Vagina (tissue), 2 donors: ENCODE data around the gene ACAD8. TPM values are rescaled to one million over a fixed set of nuclear protein-coding genes. Genes with fewer than 3 reads are reported as not detected.

Experiments used
- DNase-seq, 2 donors: peaks; one replicate each; pipeline ENCODE4 v3.0.0-alpha.2; 2017; ENCODE audit errors: extremely low spot score in 2 of 2
- H3K27ac ChIP-seq: fragments of 200-600 bp; sonication (generic); one replicate; pipeline ENCODE4 v1.5.1; 2019
- H3K27me3 ChIP-seq: fragments of 200-600 bp; sonication (generic); one replicate; pipeline ENCODE4 v1.5.1; 2019
- H3K36me3 ChIP-seq, 2 donors: fragments of 200-600 bp; sonication (generic); one replicate each; pipeline ENCODE4 v1.5.1; 2017 to 2019
- H3K4me1 ChIP-seq: fragments of 200-600 bp; sonication (generic); one replicate; pipeline ENCODE4 v1.5.1; 2019
- H3K4me3 ChIP-seq, 2 donors: fragments of 200-600 bp; sonication (generic); 1 replicate in 1 of 2; 2 replicates in 1 of 2; pipeline ENCODE4 v1.5.1; 2016 to 2019
- H3K9me3 ChIP-seq: fragments of 200-600 bp; sonication (generic); one replicate; pipeline ENCODE4 v1.5.1; 2019
- POLR2A ChIP-seq, 2 donors: fragments of 450-650 bp; IDR thresholded peaks; one replicate each; pipeline ENCODE4 v1.6.1; 2017; ENCODE audit warnings: antibody characterized with exemption in 2 of 2, mild to moderate bottlenecking in 2 of 2, moderate library complexity in 2 of 2
- POLR2AphosphoS5 ChIP-seq, 2 donors: sonication (generic); formaldehyde crosslinking; IDR thresholded peaks; one replicate each; pipeline ENCODE4 v1.9.0; 2017; ENCODE audit warnings: antibody characterized with exemption in 2 of 2, mild to moderate bottlenecking in 2 of 2, low read depth in 1 of 2; ENCODE audit not compliant: insufficient read depth in 1 of 2
- intact Hi-C: fragments of 100-400 bp; cut with DNase I; formaldehyde crosslinking; loops from one replicate; pipeline ENCODE4 v1.15.1; 2023
- total RNA-seq: library from RNA; depleted of rRNA; stranded (reverse); fragments of >200 nt; gene quantifications from one replicate; pipeline ENCODE4 v1.2.3, GENCODE V29; 2016
- TF ChIP-seq, protein P1 (sequence below), 3 experiments: fragments of 450-650 bp in 2 of 3; fragments of 200-600 bp in 1 of 3; sonication (generic) in 1 of 3; IDR thresholded peaks; one replicate each; pipeline ENCODE4 v1.5.1; 2017 to 2019; ENCODE audit warnings: antibody characterized with exemption in 3 of 3, mild to moderate bottlenecking in 2 of 3, moderate library complexity in 2 of 3

Gene ACAD8
- total RNA-seq, 1 donor from 2014 or later = 31.9 TPM

DNA sequence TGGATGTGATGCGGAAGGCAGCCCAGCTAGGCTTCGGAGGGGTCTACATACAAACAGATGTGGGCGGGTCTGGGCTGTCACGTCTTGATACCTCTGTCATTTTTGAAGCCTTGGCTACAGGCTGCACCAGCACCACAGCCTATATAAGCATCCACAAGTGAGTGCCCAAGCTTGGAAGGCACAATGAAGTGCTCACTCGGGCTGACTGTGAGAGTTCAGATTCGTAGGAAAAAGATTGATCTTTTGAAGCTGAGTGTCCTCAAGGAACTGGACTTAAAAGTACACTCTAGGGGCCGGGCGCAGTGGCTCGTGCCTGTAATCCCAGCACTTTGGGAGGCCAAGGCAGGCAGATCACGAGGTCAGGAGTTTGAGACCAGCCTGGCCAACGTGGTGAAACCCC lies 3.7 kb downstream of the ACAD8 start:
- intact Hi-C loops = no loop called here
- Histone ChIP-seq H3K27me3 (no peaks in the 10 kb centered on the region), H3K36me3 (peaks cover 0 to 28% of the 10 kb centered on the region in 2 donors), H3K4me3 (no peak overlapping the region), H3K4me1 (peaks cover 17% of the 10 kb centered on the region), H3K27ac (no peak overlapping the region), H3K9me3 (no peaks in the 10 kb centered on the region)
- no peak for DNase-seq
- TF ChIP-seq, protein P1, sequence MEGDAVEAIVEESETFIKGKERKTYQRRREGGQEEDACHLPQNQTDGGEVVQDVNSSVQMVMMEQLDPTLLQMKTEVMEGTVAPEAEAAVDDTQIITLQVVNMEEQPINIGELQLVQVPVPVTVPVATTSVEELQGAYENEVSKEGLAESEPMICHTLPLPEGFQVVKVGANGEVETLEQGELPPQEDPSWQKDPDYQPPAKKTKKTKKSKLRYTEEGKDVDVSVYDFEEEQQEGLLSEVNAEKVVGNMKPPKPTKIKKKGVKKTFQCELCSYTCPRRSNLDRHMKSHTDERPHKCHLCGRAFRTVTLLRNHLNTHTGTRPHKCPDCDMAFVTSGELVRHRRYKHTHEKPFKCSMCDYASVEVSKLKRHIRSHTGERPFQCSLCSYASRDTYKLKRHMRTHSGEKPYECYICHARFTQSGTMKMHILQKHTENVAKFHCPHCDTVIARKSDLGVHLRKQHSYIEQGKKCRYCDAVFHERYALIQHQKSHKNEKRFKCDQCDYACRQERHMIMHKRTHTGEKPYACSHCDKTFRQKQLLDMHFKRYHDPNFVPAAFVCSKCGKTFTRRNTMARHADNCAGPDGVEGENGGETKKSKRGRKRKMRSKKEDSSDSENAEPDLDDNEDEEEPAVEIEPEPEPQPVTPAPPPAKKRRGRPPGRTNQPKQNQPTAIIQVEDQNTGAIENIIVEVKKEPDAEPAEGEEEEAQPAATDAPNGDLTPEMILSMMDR (IDR thresholded peaks at IDR 0.05) = no peak
- TF ChIP-seq POLR2A (IDR thresholded peaks at IDR 0.05) = no peak
- no peak for TF ChIP-seq POLR2AphosphoS5 (IDR thresholded peaks at IDR 0.05; ENCODE audit: insufficient read depth in 1 of 2, low read depth in 1 of 2)

DNA sequence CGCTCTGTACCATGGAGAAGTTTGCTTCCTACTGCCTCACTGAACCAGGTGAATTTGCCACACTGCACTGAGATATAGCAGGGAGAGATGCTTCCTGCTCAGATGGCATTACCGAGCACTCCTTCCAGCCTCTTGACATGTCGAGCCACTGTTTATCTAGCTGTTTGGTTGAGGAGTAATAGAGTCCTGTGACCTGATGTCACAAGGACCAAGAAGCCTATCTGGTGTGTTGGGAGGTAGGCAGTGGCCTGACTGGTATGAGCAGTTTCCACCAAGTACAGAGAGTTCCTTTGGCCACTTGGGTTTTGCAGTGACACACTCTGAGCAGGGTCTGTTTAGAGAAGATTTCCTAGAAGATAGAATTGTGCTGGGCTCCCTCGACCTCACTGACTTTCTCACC lies 5.2 kb downstream of the ACAD8 start:
- H3K27ac ChIP-seq = no peak overlapping the region
- no peaks in the 10 kb centered on the region for H3K9me3 ChIP-seq
- TF ChIP-seq, protein P1 (IDR thresholded peaks at IDR 0.05) = no peak
- TF ChIP-seq POLR2AphosphoS5 (IDR thresholded peaks at IDR 0.05; ENCODE audit: insufficient read depth in 1 of 2, low read depth in 1 of 2) (no peak), POLR2A (IDR thresholded peaks at IDR 0.05) (no peak)
- no peak for DNase-seq
- peaks cover 9% of the 10 kb centered on the region for H3K4me1 ChIP-seq
- intact Hi-C loops = no loop called here
- no peaks in the 10 kb centered on the region for H3K27me3 ChIP-seq
- H3K36me3 ChIP-seq = peaks cover 0 to 43% of the 10 kb centered on the region in 2 donors
- H3K4me3 ChIP-seq = no peak overlapping the region

DNA sequence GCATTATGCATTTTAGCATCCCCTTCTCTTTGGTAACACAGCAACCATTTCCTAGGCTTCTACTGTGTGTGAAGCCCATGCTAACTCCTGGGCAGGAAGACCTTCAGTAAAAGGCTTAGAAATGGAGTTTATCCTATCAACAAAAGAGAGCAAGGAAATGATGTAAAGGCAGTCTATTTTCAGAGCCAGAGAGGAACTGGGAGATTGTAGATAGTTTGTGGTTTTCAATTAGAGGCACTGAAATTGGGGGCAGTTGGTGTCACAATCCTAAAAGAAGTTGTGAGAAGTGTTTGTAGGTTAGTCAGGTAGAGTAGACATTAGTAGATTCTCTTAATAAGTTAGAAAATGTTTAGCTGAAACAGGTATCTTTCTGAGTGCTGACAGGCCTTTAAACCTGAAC lies 7.1 kb downstream of the ACAD8 start:
- H3K9me3 ChIP-seq = no peaks in the 10 kb centered on the region
- no peaks in the 10 kb centered on the region for H3K27me3 ChIP-seq
- TF ChIP-seq, protein P1 (IDR thresholded peaks at IDR 0.05) = no peak
- no peak for TF ChIP-seq POLR2AphosphoS5 (IDR thresholded peaks at IDR 0.05; ENCODE audit: insufficient read depth in 1 of 2, low read depth in 1 of 2)
- TF ChIP-seq POLR2A (IDR thresholded peaks at IDR 0.05) = no peak
- no peak overlapping the region for H3K4me3 ChIP-seq
- H3K4me1 ChIP-seq = no peaks in the 10 kb centered on the region
- no peak overlapping the region for H3K27ac ChIP-seq
- H3K36me3 ChIP-seq = peaks cover 0 to 43% of the 10 kb centered on the region in 2 donors
- DNase-seq = no peak
- intact Hi-C loops = no loop called here

DNA sequence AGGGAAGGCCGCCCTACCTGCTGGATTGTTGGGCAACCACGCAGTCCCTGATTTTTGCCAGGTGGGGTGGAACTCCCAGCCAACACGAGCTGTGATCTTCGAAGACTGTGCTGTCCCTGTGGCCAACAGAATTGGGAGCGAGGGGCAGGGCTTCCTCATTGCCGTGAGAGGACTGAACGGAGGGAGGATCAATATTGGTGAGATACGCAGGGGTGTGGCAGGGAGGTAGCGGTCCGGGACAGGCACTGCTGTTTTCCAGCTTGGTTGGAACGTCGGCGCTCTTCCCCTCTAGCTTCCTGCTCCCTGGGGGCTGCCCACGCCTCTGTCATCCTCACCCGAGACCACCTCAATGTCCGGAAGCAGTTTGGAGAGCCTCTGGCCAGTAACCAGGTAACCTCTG lies 7.6 kb downstream of the ACAD8 start:
- peaks cover 0 to 43% of the 10 kb centered on the region in 2 donors for H3K36me3 ChIP-seq
- H3K27me3 ChIP-seq = no peaks in the 10 kb centered on the region
- H3K9me3 ChIP-seq = no peaks in the 10 kb centered on the region
- intact Hi-C loops = no loop called here
- no peak for TF ChIP-seq POLR2A (IDR thresholded peaks at IDR 0.05)
- TF ChIP-seq, protein P1 (IDR thresholded peaks at IDR 0.05) = no peak
- TF ChIP-seq POLR2AphosphoS5 (IDR thresholded peaks at IDR 0.05; ENCODE audit: insufficient read depth in 1 of 2, low read depth in 1 of 2) = no peak
- no peak for DNase-seq
- H3K27ac ChIP-seq = no peak overlapping the region
- no peak overlapping the region for H3K4me3 ChIP-seq
- H3K4me1 ChIP-seq = no peaks in the 10 kb centered on the region

DNA sequence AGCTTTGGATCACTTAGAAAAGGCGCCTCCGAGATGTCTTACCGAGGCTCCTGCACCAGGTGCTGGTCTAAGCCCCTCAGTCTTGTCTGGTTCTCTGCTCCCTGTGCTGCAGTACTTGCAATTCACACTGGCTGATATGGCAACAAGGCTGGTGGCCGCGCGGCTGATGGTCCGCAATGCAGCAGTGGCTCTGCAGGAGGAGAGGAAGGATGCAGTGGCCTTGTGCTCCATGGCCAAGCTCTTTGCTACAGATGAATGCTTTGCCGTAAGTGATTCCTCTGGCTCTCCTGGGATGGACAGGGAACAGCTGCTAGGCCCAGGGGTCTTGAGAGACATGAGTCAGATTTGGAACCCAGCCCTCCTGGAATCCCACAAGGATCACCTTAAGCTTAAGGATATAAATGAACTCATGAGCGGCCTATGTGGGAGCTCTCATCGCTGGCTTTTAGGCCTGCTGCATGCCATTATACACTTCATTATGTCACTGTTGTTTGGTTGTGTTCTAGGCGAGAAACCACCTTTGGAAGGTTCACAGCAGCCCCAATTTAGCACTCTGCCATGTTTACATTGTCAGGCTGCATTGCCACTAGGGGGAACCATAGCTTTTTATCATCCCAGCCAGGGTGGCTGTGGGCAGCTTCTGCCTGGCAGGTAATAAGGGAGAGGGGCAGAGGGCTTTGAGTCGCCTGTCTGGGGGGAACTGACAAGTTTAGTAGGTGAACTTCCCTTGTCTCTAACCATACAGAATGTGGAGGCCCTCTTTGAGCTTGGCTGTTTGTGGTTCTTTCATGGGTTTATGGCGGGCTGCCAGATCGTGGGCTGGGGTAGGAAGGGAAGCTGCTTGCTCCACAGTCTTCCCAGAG lies 8.5 kb downstream of the ACAD8 start:
- H3K9me3 ChIP-seq = no peaks in the 10 kb centered on the region
- H3K27me3 ChIP-seq = no peaks in the 10 kb centered on the region
- intact Hi-C loops = no loop called here
- no peaks in the 10 kb centered on the region for H3K4me1 ChIP-seq
- no peak overlapping the region for H3K4me3 ChIP-seq
- no peak for TF ChIP-seq POLR2A (IDR thresholded peaks at IDR 0.05)
- TF ChIP-seq, protein P1 (IDR thresholded peaks at IDR 0.05) = no peak
- no peak for TF ChIP-seq POLR2AphosphoS5 (IDR thresholded peaks at IDR 0.05; ENCODE audit: insufficient read depth in 1 of 2, low read depth in 1 of 2)
- H3K27ac ChIP-seq = no peak overlapping the region
- no peak for DNase-seq
- peaks cover 0 to 43% of the 10 kb centered on the region in 2 donors for H3K36me3 ChIP-seq
